Esophagus muscularis mucosa (tissue), 4 donors: ENCODE measurements around the gene PRELID1. TPM values are rescaled to one million over a fixed set of nuclear protein-coding genes. Genes with fewer than 3 reads are reported as not detected.
A peak's percentile ranks its signal among the peaks of the same experiment; 100 is the strongest.
"Not testable (repeated sequence)": the region's sequence is repeated elsewhere in the genome, so short reads cannot be mapped to it uniquely, and the experiment has no call there.

Experiments used
- DNase-seq: peaks from one replicate; pipeline ENCODE4 v3.0.0-alpha.2; 2017; ENCODE audit errors: extremely low spot score
- H3K27ac ChIP-seq, 4 donors: fragments of 200-600 bp; sonication (generic); replicated peaks in 1 of 4; 1 replicate in 3 of 4; 2 replicates in 1 of 4; pipeline ENCODE4 v1.5.1; 2016 to 2019; ENCODE audit warnings: mild to moderate bottlenecking in 1 of 4
- H3K27me3 ChIP-seq, 4 donors: fragments of 200-600 bp; sonication (generic); one replicate each; pipeline versions ENCODE4 v1.5.1 to v1.6.0; 2016 to 2019
- H3K36me3 ChIP-seq, 4 donors: fragments of 200-600 bp; sonication (generic); one replicate each; pipeline ENCODE4 v1.5.1; 2016 to 2019
- H3K4me1 ChIP-seq, 4 donors: fragments of 200-600 bp; sonication (generic); one replicate each; pipeline ENCODE4 v1.5.1; 2016 to 2019
- H3K4me3 ChIP-seq, 4 donors: fragments of 200-600 bp; sonication (generic); 1 replicate in 2 of 4; 2 replicates in 2 of 4; pipeline ENCODE4 v1.5.1; 2016 to 2019; ENCODE audit warnings: mild to moderate bottlenecking in 4 of 4, moderate library complexity in 1 of 4
- H3K9me3 ChIP-seq, 4 donors: fragments of 200-600 bp; sonication (generic); 1 replicate in 3 of 4; 2 replicates in 1 of 4; pipeline ENCODE4 v1.5.1; 2016 to 2019
- EP300 ChIP-seq: sonication (generic); formaldehyde crosslinking; IDR thresholded peaks from one replicate; pipeline ENCODE4 v1.6.1; 2017; ENCODE audit warnings: antibody characterized with exemption
- POLR2A ChIP-seq: fragments of 450-650 bp; IDR thresholded peaks from one replicate; pipeline ENCODE4 v1.6.1; 2017; ENCODE audit warnings: antibody characterized with exemption, moderate library complexity, mild to moderate bottlenecking, low read depth
- POLR2AphosphoS5 ChIP-seq, 2 donors: sonication (generic); formaldehyde crosslinking; IDR thresholded peaks; one replicate each; pipeline ENCODE4 v1.6.1; 2017; ENCODE audit warnings: antibody characterized with exemption in 2 of 2
- WGBS: methylation state at CpG from one replicate; pipeline ENCODE4 v1.1.5; 2018; 5-methylcytosine and 5-hydroxymethylcytosine counted together
- intact Hi-C: fragments of 100-400 bp; cut with DNase I; formaldehyde crosslinking; loops from one replicate; pipeline ENCODE4 v1.15.1; 2023
- total RNA-seq, 4 donors: library from RNA; depleted of rRNA; stranded (reverse); fragments of >200 nt; gene quantifications; one replicate each; pipeline versions ENCODE4 v1.1.0 to v1.2.1, GENCODE V29; 2016
- TF ChIP-seq, protein P1 (sequence below), 3 experiments: fragments of 200-600 bp in 2 of 3; fragments of 450-650 bp in 1 of 3; sonication (generic) in 2 of 3; IDR thresholded peaks; one replicate each; pipeline ENCODE4 v1.5.1; 2017 to 2019; ENCODE audit warnings: antibody characterized with exemption in 3 of 3, mild to moderate bottlenecking in 2 of 3, moderate library complexity in 1 of 3

The PRELID1 gene, protein sequence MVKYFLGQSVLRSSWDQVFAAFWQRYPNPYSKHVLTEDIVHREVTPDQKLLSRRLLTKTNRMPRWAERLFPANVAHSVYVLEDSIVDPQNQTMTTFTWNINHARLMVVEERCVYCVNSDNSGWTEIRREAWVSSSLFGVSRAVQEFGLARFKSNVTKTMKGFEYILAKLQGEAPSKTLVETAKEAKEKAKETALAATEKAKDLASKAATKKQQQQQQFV
- total RNA-seq, result 10 to 100 TPM; 80.6 to 93.6 (median 88.2) TPM

DNA sequence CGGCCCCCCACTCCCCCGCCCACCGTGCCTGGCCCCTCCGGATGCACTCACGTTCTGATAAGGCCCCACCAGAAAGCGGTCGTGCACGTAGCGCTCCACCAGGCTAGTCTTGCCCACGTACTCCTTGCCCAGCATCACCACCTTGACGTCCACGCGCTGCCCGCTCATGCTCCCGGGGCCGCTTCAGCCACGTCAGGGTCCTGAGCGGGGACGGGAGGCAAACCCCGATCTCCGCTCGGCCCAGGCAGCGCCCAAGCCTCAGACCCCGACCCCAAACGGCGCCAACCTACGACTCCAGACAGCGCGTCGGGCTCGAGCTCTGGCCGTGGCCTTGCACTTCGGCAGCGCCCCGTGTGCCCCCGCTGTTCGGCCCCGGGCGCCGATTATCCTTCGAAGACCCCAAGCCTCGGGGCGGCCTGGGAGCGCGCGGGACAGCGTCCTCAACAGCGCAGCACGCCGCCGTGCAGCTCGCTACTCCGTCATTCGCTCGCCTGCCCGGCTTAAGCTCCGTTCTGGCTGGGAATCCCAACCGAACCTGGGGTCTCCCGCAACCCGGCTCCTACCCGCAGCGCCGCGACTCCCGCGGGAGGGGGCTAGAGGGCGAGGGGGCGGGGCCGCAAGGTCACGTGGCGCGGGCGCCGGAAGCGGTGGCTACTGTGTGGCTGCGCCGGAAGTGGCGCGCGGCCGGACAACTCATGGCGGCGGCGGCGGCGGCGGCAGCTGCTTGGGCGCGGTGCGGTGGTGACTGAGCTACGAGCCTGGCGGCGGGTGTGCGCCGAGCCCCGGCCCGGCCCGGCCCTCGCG is at the start of gene PRELID1, which contains the start of gene RAB24:
PRELID1 (plus strand) TSS at position 679 of the 804 bp plus-strand sequence. CDS start 187 bp downstream, outside the sequence.
RAB24 (minus strand) TSS at position 599 of the 804 bp plus-strand sequence; CDS start at position 168, 431 bp downstream.
- intact Hi-C loops, result loop anchor here (10.0 kb wide), 1 partner anchor 189 kb away; no protein-coding TSS in a partner anchor
- WGBS, result 1% methylated on average over 15 of the region's 100 CpGs
- Histone ChIP-seq H3K27ac (peak within 1 kb of the TSS; percentile 78 to 90 (median 84)), H3K4me3 (peak within 1 kb of the TSS; percentile 76 to 99 (median 90)), H3K4me1 (peaks cover 48 to 67% (median 59%) of the 10 kb centered on the region in 4 donors), H3K36me3 (peaks cover 8 to 34% (median 31%) of the 10 kb centered on the region in 4 donors), H3K9me3 (no peaks in the 10 kb centered on the region), H3K27me3 (no peaks in the 10 kb centered on the region)
- TF ChIP-seq POLR2AphosphoS5 (IDR thresholded peaks at IDR 0.05) (peak; percentile 82 to 89), EP300 (no peak), POLR2A (peak; percentile 58)
- TF ChIP-seq, protein P1, sequence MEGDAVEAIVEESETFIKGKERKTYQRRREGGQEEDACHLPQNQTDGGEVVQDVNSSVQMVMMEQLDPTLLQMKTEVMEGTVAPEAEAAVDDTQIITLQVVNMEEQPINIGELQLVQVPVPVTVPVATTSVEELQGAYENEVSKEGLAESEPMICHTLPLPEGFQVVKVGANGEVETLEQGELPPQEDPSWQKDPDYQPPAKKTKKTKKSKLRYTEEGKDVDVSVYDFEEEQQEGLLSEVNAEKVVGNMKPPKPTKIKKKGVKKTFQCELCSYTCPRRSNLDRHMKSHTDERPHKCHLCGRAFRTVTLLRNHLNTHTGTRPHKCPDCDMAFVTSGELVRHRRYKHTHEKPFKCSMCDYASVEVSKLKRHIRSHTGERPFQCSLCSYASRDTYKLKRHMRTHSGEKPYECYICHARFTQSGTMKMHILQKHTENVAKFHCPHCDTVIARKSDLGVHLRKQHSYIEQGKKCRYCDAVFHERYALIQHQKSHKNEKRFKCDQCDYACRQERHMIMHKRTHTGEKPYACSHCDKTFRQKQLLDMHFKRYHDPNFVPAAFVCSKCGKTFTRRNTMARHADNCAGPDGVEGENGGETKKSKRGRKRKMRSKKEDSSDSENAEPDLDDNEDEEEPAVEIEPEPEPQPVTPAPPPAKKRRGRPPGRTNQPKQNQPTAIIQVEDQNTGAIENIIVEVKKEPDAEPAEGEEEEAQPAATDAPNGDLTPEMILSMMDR (IDR thresholded peaks at IDR 0.05), result peak; percentile 23 to 41 (median 30)
- DNase-seq, result peak; percentile 97

DNA sequence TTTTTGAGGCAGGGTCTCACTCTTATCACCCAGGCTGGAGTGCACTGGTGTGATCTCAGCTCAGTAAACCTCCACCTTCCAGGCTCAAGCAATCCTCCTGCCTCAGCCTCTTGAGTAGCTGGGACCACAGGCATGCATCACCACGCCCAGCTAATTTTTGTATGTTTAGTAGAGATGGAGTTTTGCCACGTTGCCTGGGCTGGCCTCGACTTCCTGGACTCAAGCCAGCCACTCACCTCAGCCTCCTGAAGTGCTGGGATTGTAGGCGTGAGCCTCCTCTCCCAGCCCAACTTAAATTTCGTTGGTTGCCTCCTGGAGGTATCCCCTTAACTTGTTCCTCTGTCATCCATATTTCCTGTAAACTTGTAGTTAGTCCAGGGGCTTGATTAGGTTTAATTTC is 47.3 kb upstream of the PRELID1 start:
- peaks cover 33 to 98% (median 88%) of the 10 kb centered on the region in 4 donors for H3K36me3 ChIP-seq

DNA sequence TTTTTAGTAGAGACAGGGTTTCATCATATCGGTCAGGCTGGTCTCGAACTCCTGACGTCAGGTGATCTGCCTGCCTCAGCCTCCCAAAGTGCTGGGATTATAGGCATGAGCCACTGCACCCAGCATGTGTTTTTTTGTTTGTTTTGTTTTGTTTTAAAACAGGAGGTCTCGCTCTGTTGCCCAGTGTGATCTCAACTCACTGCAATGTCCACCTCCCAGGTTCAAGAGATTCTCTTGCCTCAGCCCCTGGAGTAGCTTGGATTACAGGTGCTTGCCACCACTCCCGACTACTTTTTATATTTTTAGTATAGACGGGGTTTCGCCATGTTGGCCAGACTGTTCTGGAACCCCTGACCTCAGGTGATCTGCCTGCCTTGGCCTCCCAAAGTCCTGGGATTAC is 44.9 kb upstream of the PRELID1 start:
- WGBS, result 93% methylated on average over 6 of the region's 7 CpGs
- H3K4me3 ChIP-seq, intact Hi-C loops: not testable (repeated sequence)

More for the DNA sequence above, 47.3 kb upstream of the PRELID1 start:
- no peak overlapping the region for H3K4me3 ChIP-seq
- H3K4me1 ChIP-seq, result no peaks in the 10 kb centered on the region
- no peak for DNase-seq
- intact Hi-C loops, result no loop called here
- no peaks in the 10 kb centered on the region for H3K9me3 ChIP-seq
- WGBS, result 44% methylated on average over 5 of the region's 5 CpGs
- no peaks in the 10 kb centered on the region for H3K27me3 ChIP-seq
- H3K27ac ChIP-seq, result no peak overlapping the region
- TF ChIP-seq POLR2AphosphoS5 (IDR thresholded peaks at IDR 0.05) (no peak), POLR2A (no peak), EP300 (no peak)
- TF ChIP-seq, protein P1 (IDR thresholded peaks at IDR 0.05), result no peak

DNA sequence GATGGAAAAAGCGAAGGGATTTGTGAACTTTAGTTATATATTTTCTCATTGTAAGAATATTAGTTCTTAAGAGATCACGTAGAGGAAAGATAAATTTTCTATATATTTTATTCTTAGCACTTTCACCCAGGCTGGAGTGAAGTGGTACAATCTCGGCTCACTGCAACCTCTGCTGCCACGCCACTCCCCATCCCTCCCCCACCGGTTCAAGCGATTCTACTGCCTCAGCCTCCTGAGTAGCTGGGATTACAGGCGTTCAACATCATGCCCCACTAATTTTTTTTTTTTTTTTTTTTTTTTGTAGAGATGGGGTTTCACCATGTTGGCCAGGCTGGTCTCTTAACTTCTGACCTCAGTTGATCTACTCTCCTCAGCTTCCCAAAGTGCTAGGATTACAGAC is 42.6 kb upstream of the PRELID1 start:
- Histone ChIP-seq H3K27me3 (no peaks in the 10 kb centered on the region), H3K27ac (no peak overlapping the region), H3K4me3 (no peak overlapping the region), H3K9me3 (no peaks in the 10 kb centered on the region), H3K4me1 (peaks cover 0 to 3% (median 0%) of the 10 kb centered on the region in 4 donors), H3K36me3 (peaks cover 25 to 96% (median 72%) of the 10 kb centered on the region in 4 donors)
- TF ChIP-seq POLR2AphosphoS5 (IDR thresholded peaks at IDR 0.05), result no peak
- TF ChIP-seq, protein P1 (IDR thresholded peaks at IDR 0.05), result no peak
- TF ChIP-seq EP300, result no peak
- no peak for TF ChIP-seq POLR2A
- intact Hi-C loops, result no loop called here
- WGBS, result 91% methylated on average over 7 of the region's 7 CpGs
- DNase-seq, result no peak

More for the DNA sequence above, 44.9 kb upstream of the PRELID1 start:
- not testable (repeated sequence) for H3K4me1 ChIP-seq, H3K9me3 ChIP-seq, DNase-seq, H3K27ac ChIP-seq, H3K27me3 ChIP-seq
- peaks cover 15 to 97% (median 79%) of the 10 kb centered on the region in 4 donors for H3K36me3 ChIP-seq

DNA sequence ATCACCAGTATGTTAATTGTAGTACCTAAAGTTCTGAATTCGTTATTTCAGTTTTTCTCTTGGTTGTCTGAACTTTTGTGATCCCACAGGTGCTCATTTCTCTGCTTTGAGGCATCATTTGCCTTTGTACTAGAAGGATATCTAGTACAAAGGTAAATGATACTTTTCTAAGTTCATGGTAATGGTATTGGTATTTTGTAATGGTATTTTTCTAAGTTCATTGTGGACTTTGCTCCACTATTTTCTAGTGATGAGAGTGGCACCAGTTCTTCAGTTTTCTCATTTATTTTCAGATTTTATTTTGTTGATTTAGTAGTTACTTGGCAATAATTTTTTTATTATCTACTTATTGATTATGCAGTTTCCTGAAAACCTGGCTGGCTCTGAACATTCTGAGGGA is 42.1 kb upstream of the PRELID1 start:
- H3K27me3 ChIP-seq, result no peaks in the 10 kb centered on the region
- 75% methylated on average over 1 of the region's 1 CpG for WGBS
- H3K9me3 ChIP-seq, result no peaks in the 10 kb centered on the region
- no peak overlapping the region for H3K4me3 ChIP-seq
- peaks cover 30 to 97% (median 73%) of the 10 kb centered on the region in 4 donors for H3K36me3 ChIP-seq
- intact Hi-C loops, result no loop called here
- H3K27ac ChIP-seq, result no peak overlapping the region
- H3K4me1 ChIP-seq, result peaks cover 0 to 3% (median 0%) of the 10 kb centered on the region in 4 donors
- DNase-seq, result no peak
- TF ChIP-seq POLR2AphosphoS5 (IDR thresholded peaks at IDR 0.05) (no peak), POLR2A (no peak), EP300 (no peak)
- TF ChIP-seq, protein P1 (IDR thresholded peaks at IDR 0.05), result no peak
